SKM-1 treated with dmso at 0.1 percent for 144 hours (cell line): ENCODE data around the gene PAX2.

Experiments
- DNase-seq: peaks from one replicate; lab custom pipeline; 2025; ENCODE audit not compliant: unreplicated experiment; lab: John Stamatoyannopoulos, UW

The PAX2 gene

DNA sequence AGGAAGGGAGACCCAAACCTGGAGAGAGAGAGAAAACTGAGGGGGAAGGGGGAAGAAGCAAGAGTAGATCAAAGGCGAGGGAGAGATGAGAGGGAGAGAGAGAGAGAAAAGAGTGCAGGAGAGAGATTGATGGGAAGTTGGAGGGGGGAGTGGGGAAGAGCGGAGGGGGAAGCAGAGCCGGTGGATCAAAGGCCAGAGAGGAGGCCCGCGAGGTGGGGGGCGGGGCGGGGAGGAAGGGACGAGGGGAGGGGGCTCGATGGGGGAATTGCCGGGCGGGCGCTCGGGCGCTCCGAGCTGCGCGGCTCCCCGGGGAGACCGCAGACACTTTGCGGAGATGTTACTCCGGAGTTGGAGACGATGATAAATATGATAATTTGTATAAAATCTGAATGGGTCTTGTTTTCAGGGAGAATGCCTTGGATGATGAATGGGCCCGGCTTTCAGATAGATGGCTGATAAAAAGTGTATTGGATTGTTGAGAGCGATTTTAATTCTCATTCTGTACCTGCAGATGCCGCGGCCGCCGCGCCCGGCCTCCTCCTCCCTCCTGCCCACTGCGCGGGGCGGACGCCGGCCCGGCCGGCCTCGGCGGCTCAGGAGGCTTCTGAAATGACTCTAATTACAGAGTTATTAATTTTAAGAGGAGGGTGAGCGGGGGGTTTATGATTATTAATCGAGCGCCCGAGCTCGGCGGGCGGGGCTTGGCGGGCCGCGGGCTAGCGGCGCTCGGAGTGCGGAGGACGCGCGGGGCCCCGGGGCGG is 21.4 kb upstream of the PAX2 start:
- DNase-seq = no peak

DNA sequence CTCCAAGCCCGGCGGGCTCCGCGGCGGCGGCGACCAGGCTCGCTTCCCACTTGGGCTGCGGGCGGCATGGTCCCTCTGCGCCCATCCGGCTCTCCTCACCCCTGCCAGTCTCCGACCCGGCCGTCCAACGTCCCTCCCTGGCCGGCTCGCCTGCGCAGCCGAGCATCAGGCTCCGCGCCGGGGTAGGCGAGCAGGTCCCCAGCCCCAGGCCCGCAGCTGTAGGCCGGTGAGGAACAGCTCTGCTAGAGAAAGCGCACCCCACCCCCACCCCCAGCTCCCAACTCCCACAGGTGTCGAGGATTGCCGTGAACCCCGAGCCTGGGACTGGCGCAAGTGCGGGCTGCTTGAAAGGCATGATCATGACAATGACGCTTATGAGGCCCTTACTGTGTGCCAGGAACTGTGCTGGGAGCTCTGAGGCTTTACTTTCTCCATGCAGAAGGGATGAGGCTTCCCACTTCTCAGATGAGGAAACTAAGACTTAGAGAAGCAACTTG is 20.8 kb upstream of the PAX2 start:
- DNase-seq = no peak

DNA sequence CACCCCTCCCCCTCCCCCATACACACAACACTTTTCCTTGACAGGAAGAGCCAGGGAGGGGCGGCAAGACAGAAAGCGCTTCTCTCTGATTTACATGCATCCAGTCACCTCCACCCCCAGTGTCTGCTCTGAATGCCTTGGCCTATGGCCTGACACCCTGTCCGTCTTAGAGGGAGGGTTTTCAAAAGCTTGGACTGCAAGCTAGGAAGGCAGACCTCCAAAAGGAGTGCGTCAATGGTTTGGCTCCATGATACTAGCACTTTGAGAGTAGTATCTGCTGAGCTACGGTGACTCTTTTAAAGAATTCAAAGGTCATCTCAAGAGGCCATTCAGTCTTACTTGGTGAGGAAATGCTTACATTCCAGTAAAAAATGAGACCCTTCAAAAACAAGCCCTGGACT is 20.3 kb upstream of the PAX2 start:
- no peak for DNase-seq

DNA sequence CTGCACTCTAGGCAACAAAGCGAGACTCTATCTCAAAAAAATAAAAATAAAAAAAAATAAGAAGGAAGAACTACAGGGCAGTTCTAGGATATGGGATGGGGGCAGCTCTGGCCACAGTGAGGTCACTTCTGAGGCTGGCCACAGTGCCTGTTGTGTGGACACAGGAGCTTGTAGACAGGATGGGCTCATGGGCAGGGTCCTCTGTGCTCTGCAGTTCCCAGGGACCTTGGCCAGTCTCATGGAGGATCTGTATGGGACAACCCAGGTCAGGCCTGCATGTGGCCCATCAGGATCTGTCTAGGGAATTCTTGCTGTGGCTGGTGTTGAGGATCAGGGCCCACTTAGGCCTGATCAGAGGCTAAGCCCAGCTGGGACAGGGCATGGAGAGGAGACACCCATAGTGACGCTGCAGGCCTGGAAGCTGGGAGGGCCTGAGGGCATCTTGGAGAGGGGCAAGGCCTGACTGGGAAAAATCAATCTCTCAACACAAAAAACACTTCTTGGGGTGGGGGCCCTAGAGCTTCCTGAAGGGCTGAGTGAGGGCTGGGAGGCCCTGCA is 19.4 kb upstream of the PAX2 start:
- DNase-seq = no peak

DNA sequence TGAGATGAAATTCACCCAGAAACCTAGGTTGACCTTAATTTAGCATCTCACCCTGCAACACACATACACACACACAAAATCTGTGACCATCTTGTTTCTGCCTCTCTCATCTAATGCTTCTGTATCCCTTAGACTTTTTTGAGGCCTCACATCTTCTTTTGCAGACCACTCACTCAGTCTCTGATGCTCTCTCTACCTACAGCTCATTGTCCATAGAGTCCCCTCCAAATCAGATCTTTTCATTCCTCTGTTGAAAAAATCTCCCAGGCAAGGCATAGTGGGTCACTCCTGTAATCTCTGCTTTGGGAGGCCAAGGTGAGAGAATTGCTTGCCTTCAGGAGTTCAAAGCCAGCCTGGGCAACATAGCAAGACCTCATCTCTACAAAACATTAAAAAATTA is 17.6 kb upstream of the PAX2 start:
- no peak for DNase-seq

DNA sequence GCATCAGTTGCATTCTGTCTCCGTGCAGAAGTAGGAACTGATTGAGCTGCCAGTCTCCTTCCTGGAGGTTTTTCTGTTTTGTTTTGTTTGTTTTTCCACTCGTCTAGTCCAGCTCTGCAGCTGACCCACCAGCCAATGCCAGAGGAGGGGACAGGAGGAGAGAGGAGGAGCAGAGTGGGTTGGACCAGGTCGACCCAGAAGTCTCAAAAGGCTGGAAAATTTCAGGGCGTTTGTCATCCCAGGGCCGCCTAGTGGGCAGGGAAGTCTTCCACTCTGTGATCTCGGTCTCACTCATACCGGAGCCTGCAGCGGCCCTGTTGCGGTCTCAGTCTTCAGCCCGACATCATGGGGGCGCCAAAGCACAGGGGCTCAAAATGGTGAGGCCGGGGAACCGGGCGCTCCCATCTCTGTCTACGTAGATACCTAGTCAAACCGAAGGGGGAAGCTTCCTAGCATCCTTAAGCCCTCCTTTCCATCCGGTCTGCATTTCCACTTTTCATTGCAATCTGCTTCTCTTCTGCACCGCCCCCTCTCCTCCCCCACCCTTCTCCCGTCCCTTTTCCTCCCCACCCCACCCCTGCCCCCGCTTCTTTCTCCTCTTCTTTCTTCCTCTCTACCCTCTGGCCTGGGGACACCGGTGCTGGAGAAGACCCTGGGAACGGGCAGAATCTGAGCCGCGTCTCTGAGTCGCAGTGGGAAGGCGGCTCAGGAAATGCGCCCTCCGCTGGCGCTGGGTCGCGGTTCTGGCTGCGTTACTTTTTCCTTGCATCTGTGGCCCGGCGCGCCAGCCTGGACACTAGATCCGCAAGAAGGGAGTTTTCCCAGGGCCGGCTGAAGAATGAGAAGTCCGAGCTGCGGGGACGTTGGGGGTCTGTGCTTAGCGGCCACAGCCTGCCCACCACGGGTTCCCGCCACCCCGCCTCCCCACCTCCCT is 16.2 kb upstream of the PAX2 start:
- no peak for DNase-seq

DNA sequence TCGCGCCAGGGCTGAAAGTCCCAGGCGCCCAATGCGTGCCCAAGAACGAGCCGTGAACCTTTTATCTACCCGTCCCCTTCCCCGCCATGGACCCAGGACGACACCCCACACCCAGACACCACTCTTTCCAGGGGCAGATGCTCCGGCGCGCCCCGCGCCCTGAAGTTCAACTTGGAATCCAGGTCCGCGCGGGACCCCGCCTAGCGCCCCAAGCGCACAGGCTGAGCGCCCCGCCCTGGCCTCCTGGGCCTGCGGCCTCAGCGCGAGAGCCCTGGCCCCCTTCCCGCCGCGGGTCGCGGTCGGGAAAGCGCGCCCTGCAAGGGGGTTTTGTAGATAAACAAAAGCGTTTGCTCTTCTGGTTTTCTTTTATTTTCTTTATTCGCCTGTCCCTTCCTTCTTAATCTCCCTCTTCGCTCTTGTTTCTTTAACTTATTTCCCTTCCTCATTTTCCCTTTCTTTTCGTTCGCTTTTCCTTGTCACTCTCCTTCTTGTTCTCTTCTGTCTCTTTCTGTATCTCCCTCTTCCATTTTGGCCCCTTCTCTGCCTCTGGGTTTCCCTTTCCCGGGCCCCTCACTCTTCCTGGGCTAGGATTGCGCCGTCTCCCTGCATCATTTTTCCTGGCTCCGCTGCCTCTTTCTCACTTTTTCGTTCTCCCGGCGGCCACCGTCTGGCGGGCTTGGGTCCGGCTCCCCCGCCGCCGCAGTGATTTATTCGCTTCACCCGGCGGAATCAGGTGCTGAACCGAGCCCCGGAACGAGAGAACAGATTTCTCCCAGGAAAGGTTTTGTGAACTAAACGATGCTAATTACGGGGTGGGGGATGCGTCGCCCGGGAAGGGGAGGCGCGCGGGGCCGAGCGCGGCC is 15.3 kb upstream of the PAX2 start:
- no peak for DNase-seq

DNA sequence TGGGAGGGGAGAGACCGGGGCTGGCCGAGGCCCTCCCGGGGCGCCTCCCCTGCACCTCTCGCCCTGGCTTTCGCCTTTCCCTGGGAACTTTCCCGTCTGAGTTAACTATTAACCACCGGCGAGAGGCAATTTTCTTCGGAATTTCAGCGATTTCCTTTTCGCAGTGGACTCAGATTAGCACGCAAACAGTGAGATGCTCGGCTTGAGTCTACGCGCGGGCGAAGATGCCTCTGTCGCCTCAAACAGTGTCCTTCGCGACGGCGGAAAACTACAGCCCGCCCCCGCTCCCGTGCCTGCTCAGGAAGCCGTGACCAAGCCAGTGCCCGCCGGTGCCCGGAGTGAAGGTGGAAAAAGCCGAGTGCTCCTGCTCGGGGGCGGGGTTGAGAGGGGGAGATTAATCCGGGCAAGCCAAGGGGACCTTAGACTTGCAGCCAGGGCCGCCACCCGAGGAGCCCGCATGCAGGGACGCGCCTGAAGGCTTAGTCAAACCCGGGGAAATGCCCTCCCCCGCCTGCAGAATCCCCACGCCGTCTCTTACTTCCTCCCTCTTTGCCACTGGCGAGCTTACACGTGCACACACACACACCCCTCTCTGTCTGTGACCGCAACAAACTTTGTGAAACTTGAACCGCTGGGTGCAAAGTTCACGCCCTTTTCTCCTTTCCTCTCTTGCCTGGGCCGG is 14.5 kb upstream of the PAX2 start:
- DNase-seq = no peak

DNA sequence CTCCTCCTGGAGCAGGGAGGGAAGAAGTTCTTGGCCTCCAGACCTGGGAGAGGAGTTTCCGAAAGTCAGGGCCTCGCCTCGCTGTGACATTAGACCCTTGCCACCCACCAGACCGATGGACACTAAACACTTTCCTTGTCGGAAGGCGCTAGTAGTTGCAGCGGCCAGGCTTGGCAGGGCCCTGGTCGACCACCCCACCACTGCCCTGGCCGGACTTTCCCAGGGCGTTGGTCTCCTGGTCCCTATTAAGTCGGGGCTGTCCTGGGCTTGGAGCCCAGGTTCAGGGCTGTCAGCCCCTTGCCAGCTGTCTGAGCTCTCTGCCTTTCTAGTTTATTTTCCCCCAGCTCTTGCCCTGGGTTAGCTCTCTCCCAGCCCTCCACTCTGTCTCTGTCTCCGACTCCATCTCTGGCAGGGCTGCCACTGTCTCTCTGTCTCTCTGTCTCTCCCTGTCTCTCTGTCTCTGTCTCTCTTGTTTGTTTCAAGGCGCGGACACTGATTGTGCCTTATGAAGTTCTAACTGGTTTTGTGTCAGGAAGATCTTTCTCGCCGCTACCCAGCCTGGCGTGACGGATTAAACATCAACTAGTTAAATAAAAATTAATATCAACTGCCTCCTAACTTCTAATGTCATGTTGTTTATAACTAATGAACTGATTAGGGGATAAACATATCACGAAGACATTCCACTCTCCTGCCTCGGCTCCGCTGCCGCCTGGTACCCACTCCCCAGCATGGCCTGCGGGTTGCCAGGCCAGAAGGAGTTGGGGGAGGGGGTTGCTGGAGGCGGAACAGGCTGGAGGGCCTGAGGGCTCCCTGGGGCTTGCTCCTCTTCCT is 13.8 kb upstream of the PAX2 start:
- DNase-seq = no peak

DNA sequence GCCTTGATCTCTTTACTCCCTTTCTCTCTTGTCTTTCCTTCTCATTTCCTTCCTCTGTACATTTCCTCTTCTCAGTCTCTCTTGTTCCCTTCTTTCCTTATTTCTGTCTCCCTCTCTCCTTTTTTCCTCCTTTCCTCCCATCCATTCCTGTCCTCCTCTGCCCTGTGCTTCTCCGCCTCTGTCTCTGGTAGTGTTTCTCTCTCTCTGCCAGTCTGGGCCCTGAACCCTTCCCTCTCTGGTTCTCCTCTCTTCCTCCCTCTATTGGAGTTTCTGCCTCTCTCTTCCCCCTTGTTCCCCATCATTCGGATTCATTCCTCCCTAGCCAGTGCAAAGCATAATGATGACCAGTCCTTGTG is 13.2 kb upstream of the PAX2 start:
- no peak for DNase-seq

DNA sequence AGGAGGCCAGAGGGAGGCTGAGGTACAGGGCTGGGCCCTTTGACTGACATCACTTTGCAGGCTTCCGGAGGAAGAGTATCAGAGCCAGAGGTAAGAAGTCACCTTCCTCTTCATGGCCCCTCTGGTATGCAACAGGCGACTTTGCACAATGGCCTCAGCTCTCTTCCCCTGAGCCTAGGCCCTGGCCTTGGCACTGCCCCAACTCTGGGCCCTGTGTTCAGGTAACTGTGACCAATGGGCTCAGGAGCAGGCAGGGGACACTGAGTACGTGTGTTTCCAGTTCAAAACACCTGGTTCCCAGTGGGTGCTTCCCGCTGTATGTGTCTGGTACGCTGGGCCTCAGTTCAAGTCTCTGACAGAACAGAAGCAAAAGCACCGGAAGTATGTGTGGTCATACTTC is 12.1 kb upstream of the PAX2 start:
- DNase-seq = no peak

DNA sequence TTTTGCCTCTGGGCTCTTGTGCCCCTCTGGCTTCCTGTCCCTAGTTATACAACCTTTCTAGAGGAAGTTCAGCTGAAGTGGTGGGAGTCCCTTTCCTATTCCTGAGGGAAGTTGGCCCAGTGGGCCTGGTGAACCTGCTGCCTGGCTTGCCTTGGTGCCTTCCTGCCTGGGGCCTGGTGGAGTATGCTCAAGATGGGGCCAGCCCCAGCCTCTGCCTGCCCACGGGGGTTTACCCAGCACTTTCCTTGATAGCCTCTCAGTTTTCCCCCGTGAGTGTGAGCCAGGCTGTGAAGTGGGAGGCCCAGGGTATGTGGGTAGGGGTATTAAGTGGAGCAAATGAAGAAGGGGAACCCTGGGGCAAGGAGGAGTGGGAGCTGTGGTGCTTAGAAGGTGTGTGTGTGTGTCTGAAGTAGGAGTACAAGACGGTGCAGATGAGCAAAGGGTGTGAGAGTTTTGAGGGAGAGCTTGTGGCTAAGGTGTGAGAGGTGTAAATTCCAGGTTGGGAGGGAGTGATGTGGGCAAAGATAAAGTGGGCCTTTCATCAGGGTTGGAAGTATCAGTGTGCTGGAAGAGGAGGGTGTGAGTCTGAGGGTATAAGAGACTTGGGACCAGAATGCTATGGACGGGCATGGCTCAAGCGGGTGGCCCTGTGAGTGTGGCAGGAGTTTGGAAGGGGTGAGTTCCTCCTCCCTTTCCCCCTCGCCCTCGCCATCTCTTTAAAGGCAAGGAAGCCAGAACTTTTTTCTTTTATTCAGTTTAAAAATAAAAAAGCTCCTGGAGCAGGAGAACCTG is 10.9 kb upstream of the PAX2 start:
- no peak for DNase-seq

DNA sequence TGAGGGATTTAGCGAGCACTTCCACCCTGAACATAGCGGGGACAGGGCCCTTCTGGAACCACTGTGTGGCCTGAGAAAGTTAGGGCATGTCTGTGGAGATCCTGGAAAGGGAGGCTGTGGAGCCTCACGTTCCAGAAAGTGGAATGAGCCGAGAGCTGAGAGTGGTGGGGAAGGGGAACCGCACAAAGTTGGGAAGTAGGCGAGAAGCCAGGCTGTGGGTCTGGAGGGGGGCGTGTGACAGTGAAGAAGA is 10.4 kb upstream of the PAX2 start:
- no peak for DNase-seq

DNA sequence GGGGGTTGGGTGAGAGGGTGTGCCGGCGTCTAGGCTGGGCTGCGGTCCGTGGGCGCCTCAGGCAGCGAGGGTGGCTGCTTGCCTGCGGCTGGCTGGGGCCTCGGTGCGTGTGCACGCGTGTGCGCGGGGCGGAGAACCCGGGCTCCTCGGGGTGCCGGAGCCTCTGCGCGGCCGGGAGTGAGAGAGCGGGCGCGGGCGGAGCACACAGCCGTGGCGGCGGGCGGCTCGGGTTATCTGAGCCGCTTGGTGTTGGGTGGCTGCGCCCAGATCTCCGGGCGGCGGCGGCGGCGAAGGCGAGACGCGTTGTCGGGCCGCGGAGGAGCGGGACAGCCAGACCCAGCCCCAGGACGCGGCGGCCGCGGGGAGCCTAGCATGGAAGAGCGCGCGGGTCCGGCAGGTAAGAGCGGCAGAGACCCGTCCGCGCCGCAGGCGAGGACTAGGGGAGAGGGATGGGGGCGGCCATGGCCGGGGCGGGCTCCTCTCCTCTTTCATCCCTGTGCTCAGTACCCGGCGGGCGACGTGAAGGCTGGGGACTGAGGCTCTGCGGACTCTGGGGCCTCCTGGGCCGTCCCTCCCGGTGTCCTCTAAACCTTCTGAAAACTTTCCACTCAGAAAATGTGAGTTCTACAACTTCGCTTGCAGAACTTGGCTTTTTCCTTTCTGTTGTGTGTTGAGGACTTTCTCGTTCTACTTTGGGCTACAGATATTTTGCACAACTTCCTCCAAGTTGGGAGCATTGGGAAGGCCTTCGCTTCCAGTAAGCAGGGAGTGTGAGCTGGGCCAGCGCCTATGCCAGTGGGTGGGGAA is 9.8 kb upstream of the PAX2 start:
- no peak for DNase-seq

DNA sequence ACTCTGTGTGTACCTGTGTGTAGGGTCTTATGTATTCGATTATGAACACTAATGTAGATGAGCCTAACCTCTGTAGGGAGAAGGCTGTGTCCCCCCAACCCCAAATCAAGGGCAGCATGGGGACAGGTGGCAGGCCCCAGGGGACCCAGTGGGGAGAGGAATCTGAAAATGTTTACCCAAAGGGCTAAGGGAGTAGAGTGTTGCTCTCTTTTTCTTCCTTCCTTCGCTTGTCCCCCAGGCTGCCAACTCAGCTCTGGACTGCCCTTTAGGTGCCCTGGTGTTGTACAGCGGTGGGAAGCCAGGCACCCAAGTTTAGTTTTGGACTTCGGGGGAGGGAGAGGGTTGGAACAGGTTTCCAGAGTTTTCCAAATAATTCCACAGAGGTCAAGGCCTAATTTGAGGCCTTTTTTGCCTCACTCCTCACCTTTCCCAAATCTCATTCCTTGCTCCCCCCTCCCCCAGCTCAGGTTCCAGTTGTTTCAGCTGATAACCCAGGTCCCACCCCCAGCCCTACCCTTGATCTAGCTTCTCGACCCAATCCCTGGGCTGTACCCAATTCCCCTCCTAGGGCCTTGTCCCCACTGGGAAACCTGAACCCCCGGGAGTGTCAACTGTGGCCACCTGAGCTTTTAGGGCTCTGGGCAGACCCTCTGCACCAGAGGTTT is 9.1 kb upstream of the PAX2 start:
- no peak for DNase-seq

DNA sequence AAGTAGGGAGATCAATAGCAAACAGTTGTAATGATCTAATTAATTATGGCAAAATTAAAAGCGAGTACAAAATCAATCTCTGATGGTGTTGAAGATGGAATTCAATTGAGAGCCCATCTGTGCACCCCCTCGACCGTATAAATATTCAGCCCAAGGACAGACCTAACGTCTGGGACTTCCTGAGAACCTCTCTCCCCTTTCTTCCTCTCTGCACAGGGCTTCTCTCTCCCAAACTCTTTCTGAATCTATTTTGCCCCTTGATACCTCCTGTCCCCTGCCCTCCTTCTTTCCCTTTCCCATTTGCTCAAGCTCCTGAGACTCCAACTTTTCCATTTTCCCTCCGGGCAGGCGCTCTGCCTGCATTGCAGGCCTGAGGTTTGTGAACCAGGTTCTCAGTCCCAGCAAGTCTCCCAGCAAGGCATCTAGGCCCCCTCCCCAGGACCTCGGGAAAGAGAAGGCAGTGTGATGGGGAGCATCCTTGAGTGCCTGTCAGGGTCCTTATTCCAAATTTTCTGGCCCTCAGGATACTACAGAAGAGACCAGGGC is 8.5 kb upstream of the PAX2 start:
- no peak for DNase-seq

DNA sequence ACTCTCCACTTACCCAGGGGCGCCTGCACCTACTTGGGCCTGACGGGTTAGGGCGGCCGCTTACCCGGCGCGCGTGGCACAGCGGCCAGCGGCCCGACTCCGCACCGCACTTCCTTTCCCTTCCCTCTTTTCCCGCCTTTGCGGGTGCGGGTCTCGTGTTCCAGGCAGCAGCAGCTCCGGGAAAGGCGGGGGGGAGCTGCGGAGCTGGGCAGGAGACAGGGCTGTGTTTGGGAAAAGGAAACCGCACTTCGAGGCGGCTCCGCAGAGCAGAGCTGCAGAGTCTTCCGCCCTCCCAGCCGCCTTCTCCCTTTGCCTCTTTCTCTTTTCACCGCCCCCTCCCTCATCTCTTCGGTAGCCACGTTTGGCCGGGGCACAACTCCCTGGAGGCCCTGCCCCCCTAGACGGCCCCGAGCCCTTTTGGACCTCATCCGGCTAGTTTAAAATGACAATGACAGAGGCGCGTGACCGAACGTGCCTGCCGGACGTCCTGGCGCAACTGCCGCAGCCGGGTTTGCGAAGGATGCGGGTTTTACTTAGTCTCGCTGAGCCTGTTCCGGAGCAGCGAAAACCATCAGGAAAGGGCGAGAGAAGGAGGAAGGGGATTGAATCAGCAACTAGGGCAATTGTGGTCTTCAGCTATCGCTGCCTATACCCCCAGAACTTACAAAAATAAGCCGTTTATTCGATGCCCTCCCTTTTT is 7.9 kb upstream of the PAX2 start:
- DNase-seq = no peak
